Sciatic nerve (tissue), 2 donors: ENCODE measurements around the gene MAPRE3. TPM values are rescaled to one million over a fixed set of nuclear protein-coding genes. Genes with fewer than 3 reads are reported as not detected.

Source experiments
- ATAC-seq: fragments of 200-7000 bp; cut with Tn5 transposase; one replicate; pipeline ENCODE4 v1.9.1; 2020; ENCODE audit warnings: mild to moderate bottlenecking, moderate library complexity
- DNase-seq: peaks from one replicate; pipeline ENCODE4 v3.0.0-alpha.2; 2020; ENCODE audit warnings: low spot score
- intact Hi-C: fragments of 100-400 bp; cut with DNase I; formaldehyde crosslinking; loops from one replicate; pipeline ENCODE4 v1.14.2; 2022
- total RNA-seq: library from RNA; stranded (reverse); fragmentation: NEBNext Ultra II Directional; extraction: Animal tissue kit (Norgen Biotek cat#: 25700); gene quantifications from one replicate; pipeline ENCODE4 v1.2.1, GENCODE V29; 2021
- donor health status: DM: no; HTN: no; CAD: no.
- donor health status: DM: no; HTN: no; CAD: no.

Gene MAPRE3
- total RNA-seq, 1 donor from 2014 or later: 26.7 TPM

DNA sequence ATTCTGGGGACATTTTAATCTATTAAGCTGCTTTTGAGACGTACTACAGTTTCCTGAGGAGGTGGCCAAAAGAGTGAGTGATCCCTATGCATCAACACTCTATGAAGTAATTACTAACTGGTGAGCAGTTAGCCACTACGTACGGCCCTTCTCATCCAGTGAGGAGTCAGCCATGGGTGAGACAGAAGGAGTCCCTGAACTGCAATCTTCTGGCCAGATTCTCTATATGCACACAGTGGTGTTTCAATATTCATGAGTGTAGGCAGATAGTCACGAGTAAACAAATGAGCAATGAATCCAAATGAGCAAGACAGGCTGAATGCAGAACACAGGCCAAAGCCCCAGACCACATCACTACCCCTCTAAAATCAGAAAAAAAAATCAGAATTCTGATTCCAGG, 32.6 kb downstream of the MAPRE3 start:
- no peak for DNase-seq
- ATAC-seq: no peak
- intact Hi-C loops: no loop called here

DNA sequence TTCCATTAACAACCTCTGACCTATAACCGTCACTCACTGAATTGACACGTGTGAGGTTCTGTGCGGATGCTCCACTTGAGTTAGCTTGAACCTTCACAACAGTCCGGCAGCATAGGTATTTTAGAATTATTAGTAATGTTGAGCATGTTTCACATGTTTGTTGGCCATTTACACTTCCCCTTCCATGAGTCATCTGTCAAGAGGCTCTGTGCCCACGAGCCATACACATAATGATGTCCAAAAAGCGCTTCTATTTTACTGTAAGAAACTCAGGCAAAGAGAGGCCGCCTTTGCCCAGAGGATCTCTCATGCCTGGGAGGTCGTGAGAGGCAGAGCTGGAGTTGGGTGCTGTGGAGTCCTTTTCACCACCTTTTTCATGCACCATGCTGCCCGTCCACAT, 33.4 kb downstream of the MAPRE3 start:
- DNase-seq (no peak), ATAC-seq (no peak)
- intact Hi-C loops: no loop called here

DNA sequence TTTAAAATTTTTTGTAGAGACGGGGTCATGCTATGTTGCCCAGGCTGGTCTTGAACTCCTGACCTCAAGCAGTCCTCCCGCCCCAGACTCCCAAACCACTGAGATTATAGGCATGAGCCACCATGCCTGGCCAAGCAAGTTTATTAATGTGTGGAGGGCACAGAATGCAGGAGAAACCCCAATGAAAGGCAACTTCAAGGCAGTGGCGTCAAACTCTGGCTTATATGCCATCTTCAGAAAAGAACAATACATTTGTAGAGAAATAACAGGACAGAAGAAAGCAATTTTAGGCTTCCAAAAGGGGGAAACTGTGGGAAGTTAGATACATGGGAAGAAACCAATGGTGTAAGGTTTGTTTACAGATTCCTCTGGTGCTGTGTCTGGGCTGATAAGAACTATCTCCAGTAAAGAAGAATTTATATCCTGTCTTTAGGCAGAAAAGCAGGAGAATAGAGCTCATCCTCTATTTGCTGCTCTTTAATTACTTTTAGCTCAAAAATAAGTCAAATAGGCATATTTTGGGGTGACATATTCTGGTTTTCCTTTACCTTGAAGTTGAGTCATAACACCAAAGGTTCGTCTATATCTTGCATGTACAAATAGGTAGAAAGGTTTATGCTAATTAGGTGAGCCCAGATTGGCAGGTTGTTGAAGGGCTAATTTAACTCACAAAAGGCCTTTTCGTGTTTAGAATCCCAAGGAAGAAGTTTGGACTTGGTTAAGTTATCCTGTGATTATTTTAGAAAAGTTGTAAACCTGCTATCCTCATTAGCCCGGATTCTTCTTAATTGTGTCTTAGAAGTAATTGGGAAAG, 36.4 kb downstream of the MAPRE3 start:
- DNase-seq: no peak
- intact Hi-C loops: no loop called here
- no peak for ATAC-seq

DNA sequence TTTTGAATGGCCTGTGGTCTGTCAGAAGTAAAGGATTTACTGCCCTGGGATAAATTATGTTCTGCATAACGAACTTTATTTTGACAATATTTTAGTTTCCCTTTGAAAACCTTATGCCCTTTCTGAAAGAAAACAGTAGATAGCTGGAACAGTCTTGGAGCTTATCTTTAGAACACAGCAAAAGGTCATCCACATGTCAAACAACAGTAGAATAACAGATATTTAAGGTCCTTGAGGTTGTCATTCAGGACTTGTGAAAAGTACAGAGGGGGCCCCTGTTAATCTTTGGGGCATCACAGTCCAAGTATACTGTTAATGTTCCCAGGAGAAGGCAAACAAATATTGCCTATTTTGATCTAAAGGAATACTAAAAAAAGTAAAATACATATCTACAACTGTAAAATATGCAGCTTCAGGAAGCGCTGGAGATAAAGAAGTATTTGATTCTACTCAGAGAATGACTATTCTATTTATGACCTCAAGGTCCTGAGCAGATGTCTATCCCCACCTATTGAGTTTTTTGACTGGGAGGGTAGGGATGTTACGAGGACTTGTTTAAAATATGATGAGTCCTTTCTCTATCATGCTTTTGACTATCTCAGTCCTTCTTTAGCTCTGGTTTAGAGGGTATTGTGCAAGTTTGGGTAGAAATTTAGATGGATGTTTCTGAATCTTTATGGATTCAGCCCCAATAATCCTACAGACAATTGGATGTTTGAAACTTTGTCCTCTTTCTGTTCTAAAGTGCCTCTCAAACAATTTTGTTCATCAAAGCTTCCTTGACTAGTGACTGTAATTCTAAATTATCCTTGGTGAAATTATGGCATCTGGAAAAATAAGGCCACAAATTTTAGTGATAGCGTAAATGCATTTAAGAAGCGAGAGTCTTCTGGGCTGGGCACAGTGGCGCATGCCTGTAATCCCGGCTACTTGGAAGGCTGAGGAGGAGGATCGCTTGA, 37.3 kb downstream of the MAPRE3 start:
- ATAC-seq (no peak), DNase-seq (no peak)
- intact Hi-C loops: no loop called here

DNA sequence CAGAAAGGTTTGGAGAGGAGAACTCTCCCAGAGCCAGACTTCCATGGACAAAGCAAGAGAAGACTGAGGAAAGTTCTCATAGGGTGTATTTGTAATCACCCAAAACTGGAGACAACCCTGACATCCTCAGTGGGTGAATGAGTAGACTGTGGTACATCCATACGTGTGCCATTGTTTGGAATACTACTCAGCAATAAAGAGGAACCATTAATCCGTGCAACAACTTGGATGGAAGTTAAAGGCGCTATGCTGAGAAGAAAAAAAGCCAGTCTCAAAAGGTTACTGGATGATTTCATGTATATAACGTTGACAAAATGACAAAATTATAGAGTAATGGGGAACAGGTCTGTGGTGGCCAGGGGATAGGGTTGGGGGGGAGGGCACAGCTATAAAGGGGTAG, 38.2 kb downstream of the MAPRE3 start:
- intact Hi-C loops: no loop called here
- ATAC-seq (no peak), DNase-seq (no peak)

DNA sequence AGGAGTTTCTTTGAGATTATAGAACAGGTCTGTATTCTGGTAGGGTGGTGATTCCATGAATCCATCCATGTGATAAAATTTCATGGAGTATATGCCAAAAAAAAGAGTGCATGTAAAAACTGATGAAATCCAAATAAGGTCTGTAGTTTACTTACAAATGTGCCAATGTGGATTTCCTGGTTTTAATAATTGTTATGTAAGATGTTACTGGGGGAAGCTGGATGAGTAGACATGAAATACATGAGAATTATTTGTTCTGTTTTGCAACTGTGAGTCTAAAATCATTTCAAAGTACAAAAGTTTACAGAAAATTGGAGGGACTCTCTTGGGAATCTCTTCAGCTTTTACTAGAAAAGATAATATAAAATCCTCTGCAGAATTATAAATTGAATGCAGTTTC, 38.6 kb downstream of the MAPRE3 start:
- intact Hi-C loops: no loop called here
- ATAC-seq (peak; percentile 41), DNase-seq (no peak)

DNA sequence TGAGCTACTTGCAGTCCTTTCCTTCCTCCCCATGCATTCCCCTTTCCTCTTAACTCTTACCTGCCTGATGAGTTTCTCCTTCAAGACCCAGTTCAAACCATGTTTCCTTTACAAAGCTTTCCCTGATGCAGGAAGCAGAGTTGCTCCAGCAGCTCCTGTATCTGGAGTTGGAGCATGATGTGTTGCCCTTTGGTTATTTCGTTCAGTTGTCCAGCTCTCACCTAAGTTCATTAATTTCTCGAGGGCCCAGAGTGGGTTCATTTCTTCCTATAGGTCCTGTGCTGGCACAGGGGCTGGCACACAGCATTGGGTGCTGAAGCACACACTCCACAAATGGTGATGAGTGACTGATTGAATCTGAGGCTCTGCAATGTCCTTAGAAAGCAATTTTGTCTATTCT, 39.3 kb downstream of the MAPRE3 start:
- DNase-seq: no peak
- intact Hi-C loops: no loop called here
- ATAC-seq: no peak

DNA sequence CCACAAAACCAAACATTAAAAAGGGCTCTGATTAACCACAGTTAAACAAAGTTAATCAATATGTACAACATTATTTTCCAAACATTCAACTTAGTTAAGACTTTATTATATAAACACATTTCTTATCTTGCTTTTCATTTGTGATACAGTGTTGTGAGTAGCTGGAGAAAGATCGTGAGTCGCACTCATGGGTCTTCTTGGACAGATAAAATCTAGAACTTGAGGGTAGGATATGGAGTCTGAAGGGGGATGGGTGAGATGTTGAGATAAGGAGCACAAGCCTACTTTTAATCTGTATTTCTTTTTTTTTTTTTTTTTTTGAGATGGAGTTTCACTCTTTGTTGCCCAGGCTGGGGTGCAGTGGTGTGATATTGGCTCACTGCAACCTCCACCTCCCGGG, 39.7 kb downstream of the MAPRE3 start:
- DNase-seq: no peak
- ATAC-seq: no peak
- intact Hi-C loops: no loop called here

DNA sequence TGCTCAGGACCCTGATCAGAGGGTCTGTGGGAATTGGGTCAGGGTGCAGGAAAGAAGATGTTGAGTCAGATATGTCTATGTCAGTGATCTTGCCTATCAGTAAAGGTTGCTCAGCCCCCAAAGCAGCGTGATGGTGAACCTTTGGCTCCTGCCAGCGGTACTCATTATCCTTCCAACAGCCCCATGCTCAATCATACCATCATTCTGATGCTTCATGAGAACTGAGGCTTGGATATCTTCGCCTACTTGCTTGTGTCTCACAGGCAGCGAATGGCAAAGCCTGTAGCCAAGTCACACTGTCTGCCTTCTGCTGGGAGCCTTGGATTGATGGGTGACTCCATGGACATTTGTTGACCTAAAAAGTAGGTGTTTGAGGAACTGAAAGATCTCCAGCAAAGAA, 43.3 kb downstream of the MAPRE3 start:
- no peak for ATAC-seq
- no peak for DNase-seq
- intact Hi-C loops: no loop called here

DNA sequence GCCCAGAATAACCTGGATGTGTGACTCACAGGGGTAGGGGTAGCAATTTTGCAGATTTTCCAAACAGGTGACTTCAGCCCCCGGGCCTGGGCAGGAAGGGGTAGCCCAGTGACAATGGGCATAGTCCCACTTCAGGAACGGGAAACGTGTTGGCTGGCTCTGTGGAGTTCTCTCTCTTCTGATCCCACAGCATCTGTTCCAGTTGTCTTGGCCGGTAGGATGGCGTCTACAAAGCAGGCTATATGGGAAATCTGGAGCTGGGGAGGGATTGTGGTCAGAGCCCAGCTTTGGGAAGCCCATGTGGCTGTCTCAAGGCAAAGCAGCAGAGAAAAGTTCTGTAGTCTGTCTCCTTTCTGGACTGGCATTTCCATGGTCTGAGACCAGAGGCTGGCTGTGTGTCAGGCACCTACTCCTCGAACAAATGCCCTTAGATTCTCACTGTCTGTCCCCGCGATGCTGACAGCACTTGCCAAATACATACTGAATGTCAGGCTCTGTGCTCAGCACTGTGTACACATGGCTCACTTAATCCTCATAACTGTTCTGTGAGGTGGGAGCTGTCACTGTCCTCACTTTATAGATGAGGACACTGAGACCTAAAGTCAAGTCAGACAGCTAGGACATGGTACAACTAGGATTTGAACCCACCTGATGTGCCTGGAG, 44.5 kb downstream of the MAPRE3 start:
- DNase-seq: no peak
- no peak for ATAC-seq
- intact Hi-C loops: loop anchor here (5.0 kb wide), 1 partner anchor 53 kb away; no protein-coding TSS in a partner anchor

DNA sequence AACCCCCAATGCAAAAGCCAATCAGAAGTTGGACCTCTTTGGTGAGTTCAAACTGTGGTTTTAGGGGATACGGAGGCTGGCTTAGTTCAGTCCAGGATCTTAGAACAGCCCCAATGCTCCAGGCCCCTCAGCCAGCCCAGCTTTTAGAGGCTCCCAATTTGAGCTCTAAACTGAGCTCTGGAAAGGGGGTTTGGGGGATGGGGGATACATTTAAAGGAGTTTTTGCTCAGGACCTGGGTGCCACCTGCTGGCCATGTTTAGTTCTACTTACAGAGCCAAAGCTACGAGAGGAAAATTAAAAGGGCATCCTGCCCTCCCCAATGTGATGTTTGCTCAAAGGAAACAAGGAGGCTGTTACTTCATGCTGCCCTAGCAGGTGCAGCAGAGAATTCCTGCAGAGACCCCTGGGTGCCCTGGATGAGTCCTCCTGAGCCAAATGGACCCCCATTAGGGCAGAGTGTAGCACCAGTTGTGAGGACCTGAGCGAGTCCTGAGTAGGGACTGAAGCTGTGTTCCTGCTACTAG, 46.4 kb downstream of the MAPRE3 start:
- ATAC-seq (no peak), DNase-seq (no peak)
- intact Hi-C loops: loop anchor here (5.0 kb wide), 1 partner anchor 55 kb away; no protein-coding TSS in a partner anchor

DNA sequence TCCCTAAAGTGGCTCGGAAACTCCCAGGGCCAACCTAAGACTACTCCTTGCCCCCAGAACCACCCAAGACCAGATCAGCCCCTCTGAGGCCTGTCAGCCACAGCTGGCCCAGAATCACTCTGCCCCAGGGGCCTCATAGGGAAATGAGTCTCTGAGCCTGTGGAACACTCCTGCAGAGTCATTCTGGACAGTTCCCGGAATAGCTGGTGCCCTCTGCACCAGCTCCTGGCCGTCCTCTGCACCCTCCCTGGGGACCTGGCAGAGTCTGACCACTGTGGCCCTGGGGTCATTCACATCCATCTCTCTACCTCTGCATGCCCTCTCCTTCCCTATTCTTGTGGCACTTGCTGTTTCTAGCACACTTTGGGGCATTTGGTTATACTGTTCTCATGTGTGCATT, 47.7 kb downstream of the MAPRE3 start:
- intact Hi-C loops: loop anchor here (5.0 kb wide), 1 partner anchor 56 kb away; no protein-coding TSS in a partner anchor
- DNase-seq (no peak), ATAC-seq (no peak)

DNA sequence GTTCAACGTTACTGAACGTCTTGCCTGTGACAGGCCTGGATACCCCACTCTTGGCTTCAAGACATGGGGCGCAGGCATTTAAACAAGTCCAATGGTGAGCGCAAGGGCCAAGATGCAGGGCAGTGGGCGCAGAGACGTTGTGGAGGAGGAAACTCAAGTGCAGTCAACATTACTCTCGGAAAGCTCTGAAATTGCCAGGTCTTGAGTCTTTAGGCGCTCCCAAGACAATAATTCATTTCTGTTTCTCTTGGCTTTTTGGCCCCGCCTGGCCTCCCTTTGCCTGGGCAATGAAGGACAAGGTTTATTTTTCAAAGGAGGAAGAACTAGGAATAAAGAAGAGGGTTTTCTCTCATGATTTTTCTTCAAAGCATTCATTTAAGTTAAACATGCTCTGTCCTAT, 49.0 kb downstream of the MAPRE3 start:
- intact Hi-C loops: loop anchor here (5.0 kb wide), 1 partner anchor 57 kb away; no protein-coding TSS in a partner anchor
- ATAC-seq: peak; percentile 65

DNA sequence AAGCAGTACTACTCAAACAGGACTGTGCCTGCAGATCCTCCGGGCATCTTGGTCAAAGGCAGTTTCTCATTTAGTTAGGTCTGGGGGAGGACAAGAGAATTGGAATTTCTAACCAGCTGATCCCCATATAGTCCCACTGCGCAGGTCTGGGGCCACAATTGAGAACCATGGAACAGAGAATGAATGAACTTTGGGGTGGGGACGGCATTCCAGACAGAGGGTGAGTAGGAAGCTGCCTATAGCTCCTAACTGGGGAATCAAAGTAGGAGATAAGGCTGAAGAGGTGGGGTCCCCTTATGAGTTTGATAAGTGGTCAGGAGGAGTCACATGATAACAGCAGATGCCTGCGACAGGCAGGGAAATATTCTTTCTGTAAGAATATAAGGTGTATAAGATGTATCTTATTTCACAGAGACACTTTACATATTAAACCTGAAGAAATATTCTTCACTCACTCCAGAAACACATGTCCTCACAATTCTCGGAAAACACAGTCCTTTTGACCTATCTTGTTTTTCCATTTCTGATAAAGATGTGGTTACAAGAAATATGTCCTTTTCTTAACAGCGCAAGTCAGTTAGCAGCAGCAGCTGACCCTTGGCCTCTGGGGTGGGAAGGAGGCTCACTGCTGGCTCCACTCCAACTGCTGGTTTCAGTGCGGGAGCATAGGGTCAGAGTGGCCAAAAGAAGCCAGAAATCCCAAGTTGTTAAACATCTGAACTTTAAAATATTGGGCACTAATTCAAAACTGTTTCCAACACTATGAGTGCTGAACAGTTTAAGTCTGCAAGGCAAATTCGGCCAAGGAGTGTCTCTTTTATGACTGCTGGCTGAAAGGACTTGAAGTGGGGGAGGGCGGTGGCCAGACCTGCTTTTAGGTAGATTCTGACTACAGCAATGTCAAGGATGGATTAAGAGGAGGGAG, 49.8 kb downstream of the MAPRE3 start:
- intact Hi-C loops: loop anchor here (5.0 kb wide), 1 partner anchor 58 kb away; no protein-coding TSS in a partner anchor
- DNase-seq: peak; percentile 90
- peak; percentile 91 for ATAC-seq

More for the DNA sequence above, 49.0 kb downstream of the MAPRE3 start:
- no peak for DNase-seq

DNA sequence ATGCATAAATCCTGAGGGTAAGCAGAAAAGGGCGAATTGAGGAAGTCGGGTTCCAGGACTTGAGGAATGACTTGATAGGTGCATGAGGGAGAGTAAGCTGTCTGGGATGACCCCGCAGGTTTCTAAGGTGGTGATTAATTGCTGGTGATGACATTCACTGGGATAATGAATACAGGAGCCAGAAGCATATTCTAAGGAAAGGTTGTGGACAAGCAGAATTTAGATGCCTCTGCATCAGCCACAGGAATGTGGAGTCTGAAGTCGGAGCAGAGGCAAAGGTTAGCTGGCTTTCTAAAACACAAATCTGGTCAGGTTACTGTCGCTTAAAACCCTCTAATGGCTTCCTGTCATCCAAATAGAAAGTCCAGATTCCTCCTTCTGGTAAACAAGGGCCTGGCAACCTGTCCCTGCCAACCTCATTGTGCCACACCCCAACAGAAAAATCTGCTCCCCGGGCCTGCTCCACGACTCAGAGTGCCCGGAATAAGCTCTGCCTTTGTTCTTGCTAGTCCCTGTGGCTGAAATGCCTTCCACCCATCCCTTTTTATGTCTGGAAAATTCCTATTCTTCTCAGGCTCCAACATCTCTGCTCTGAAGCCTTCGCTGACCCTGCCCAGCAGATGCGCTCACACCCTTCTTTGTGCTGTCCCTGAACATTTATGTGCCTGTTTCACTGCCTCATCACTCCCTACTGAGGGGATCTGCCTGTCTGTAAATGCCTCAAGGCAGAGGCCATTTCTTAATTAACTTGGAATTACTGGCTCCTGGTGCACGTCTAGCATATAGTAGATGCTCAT, 51.0 kb downstream of the MAPRE3 start:
- ATAC-seq (no peak), DNase-seq (no peak)
- intact Hi-C loops: no loop called here

DNA sequence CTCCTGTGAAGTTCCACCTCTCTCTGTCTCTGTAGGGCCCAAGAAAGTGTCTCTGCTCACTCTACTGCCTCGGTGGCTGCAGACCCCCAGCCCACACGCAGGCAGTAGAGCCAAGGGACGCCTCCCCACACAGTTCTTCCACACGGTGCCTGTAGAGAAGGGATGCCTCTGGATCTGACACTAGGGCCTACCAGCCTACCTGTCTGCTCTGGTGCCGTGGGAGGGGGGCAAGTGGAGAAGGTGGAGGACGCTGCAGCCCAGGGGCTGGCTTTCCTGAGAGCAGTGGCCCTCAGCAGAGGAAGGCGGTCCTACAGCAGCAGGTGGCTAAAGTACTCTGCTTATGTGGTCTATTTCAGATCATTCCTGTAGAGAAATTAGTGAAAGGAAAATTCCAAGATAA, 53.3 kb downstream of the MAPRE3 start:
- ATAC-seq: no peak
- DNase-seq: no peak
- intact Hi-C loops: no loop called here

DNA sequence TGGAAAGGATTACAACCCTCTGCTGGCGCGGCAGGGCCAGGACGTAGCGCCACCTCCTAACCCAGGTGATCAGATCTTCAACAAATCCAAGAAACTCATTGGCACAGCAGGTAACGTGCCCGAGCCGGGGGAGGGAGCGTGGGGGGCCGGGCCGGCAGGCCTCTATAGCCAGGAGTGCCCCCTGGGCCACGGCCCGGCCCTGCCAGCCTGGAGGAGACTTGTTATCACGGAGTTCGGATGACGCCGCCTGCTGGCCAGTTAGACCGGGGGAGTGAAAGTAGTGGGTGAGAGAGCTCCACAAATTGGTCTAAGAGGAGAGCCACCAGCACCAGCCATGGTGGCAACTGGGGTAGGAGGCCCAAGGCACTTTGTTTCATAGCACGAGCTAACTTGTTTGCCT, 53.8 kb downstream of the MAPRE3 start:
- intact Hi-C loops: no loop called here
- ATAC-seq (no peak), DNase-seq (no peak)
